Ectodermal cell (in vitro differentiated cells): ENCODE results near the gene PSEN2.

Experiments
- H3K27ac ChIP-seq: 2 replicates; pipeline ENCODE4 v1.7.0; 2013; ENCODE audit warnings: mild to moderate bottlenecking, low read depth, low read length; ENCODE audit not compliant: insufficient read depth, poor library complexity, severe bottlenecking
- H3K27me3 ChIP-seq: 2 replicates; pipeline ENCODE4 v1.7.0; 2013; ENCODE audit warnings: mild to moderate bottlenecking, low read length; ENCODE audit not compliant: insufficient read depth, control insufficient read depth, poor library complexity, severe bottlenecking
- H3K36me3 ChIP-seq: one replicate; pipeline ENCODE4 v1.7.0; 2013; ENCODE audit warnings: low read length; ENCODE audit not compliant: control insufficient read depth, insufficient read depth
- H3K4me1 ChIP-seq: one replicate; pipeline ENCODE4 v1.7.0; 2013; ENCODE audit warnings: low read length; ENCODE audit not compliant: control insufficient read depth, insufficient read depth
- H3K4me3 ChIP-seq: 2 replicates; pipeline ENCODE4 v1.7.0; 2013; ENCODE audit warnings: low read depth, low read length, control low read depth; ENCODE audit not compliant: insufficient read depth
- H3K9me3 ChIP-seq: 2 replicates; pipeline ENCODE4 v1.7.0; 2013; ENCODE audit warnings: mild to moderate bottlenecking, low read length, moderate library complexity; ENCODE audit not compliant: control insufficient read depth
- WGBS, 2 experiments: methylation state at CpG; one replicate each; pipeline ENCODE4 v1.1.7; 2013; ENCODE audit warnings: missing lambda C conversion rate in 2 of 2; 5-methylcytosine and 5-hydroxymethylcytosine counted together

PSEN2 gene

DNA sequence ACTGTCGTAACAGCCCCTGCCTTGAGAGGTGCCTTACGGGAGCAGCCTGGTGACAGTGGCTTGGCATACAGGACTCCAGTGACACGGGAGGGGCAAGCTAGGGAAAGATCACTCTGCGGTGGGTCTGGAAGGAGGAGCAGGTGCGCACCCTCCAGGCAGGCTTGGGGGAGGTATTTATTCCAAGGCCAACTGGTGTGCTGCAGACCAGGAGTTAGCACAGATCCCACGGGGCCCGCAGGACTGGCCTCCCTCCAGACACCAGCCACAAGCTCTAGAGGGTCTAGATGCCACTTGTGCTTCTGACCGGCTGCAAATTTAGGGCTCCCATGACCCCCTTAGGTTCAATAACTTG, 22.1 kb downstream of the PSEN2 start:
- WGBS, 2 experiments = 83 to 84% methylated on average over 8 of the region's 8 CpGs
- no peaks in the 10 kb centered on the region for H3K36me3 ChIP-seq
- no peaks in the 10 kb centered on the region for H3K9me3 ChIP-seq
- H3K4me3 ChIP-seq = no peak overlapping the region
- H3K4me1 ChIP-seq = no peaks in the 10 kb centered on the region
- H3K27me3 ChIP-seq = no peaks in the 10 kb centered on the region
- H3K27ac ChIP-seq = no peak overlapping the region

DNA sequence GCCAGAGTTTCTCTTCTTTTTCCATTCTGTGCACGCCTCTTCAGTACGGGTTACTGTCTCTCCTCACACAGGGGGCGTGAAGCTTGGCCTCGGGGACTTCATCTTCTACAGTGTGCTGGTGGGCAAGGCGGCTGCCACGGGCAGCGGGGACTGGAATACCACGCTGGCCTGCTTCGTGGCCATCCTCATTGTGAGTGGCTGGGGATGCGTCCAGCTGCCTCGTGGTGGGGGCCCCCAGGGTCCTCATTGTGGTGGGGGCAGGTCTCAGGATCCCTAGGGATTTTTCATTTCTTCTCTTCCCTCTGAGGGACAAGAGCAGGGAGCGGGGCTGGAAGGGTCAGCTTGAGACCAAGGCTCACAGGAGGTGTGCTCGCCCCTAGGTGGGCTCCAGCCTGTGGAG, 23.5 kb downstream of the PSEN2 start:
- H3K36me3 ChIP-seq = no peaks in the 10 kb centered on the region
- H3K4me1 ChIP-seq = no peaks in the 10 kb centered on the region
- H3K4me3 ChIP-seq = no peak overlapping the region
- H3K9me3 ChIP-seq = no peaks in the 10 kb centered on the region
- 93 to 95% methylated on average over 13 of the region's 13 CpGs for WGBS, 2 experiments
- H3K27me3 ChIP-seq = no peaks in the 10 kb centered on the region
- no peak overlapping the region for H3K27ac ChIP-seq

DNA sequence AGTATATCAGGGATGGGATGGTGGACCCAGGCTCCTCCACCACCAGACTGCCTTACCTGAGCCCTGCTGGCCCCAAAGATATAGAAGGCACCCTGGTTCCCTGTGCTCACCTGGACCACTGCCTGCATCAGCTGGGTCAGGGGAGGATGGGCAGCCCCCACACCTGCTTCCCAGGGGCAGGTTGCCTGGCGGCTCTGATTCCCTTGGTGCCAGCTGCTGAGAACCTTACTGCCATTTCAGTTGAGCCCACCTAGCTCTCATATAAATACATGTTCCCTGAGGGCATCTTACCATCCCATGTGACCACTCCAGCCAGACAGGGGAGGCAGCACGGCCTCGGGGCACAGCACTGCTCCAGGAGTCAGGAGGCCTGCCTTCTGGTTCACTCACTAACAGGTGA, 24.4 kb downstream of the PSEN2 start:
- Histone ChIP-seq H3K36me3 (peaks cover 3% of the 10 kb centered on the region), H3K27me3 (no peaks in the 10 kb centered on the region), H3K27ac (no peak overlapping the region), H3K9me3 (no peaks in the 10 kb centered on the region), H3K4me1 (no peaks in the 10 kb centered on the region), H3K4me3 (no peak overlapping the region)
- WGBS, 2 experiments = 85 to 91% methylated on average over 3 of the region's 3 CpGs

- no peak overlapping the region for H3K4me3 ChIP-seq
- WGBS, 2 experiments = 86% methylated on average over 11 of the region's 11 CpGs
- H3K4me1 ChIP-seq = no peaks in the 10 kb centered on the region
- peaks cover 3% of the 10 kb centered on the region for H3K36me3 ChIP-seq
- H3K27me3 ChIP-seq = no peaks in the 10 kb centered on the region
- H3K9me3 ChIP-seq = no peaks in the 10 kb centered on the region
- H3K27ac ChIP-seq = no peak overlapping the region
These were observed 25.2 kb downstream of the PSEN2 start for GRCh38 chr1:226895644-226896043.

GRCh38 chr1:226898246-226898645, 27.8 kb downstream of the PSEN2 start:
- Histone ChIP-seq H3K27ac (no peak overlapping the region), H3K4me3 (no peak overlapping the region), H3K36me3 (peaks cover 3% of the 10 kb centered on the region), H3K4me1 (no peaks in the 10 kb centered on the region), H3K27me3 (no peaks in the 10 kb centered on the region), H3K9me3 (no peaks in the 10 kb centered on the region)
- 90 to 93% methylated on average over 3 of the region's 3 CpGs for WGBS, 2 experiments

DNA sequence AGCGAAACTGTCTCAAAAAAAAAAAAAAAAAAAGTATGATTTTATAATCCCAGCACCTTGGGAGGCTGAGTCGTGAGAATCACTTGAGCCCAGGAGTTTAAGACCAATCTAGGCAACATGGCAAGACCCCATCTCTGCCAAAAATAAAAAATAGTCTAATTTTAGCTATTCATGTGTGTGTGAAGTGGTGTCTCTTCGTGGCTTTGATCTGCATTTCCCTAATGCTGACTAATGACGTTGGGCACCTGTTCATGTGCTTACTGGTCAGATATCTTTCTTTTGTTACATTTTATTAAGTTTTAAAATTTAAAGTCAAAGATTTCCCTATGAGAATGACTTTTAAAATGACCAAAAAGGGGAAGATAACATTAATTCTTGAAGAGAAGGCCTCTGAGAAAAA, 31.0 kb downstream of the PSEN2 start:
- no peaks in the 10 kb centered on the region for H3K4me1 ChIP-seq
- H3K27me3 ChIP-seq = no peaks in the 10 kb centered on the region
- 97 to 99% methylated on average over 3 to 4 of the region's 4 CpGs for WGBS, 2 experiments
- H3K36me3 ChIP-seq = peaks cover 3% of the 10 kb centered on the region
- H3K4me3 ChIP-seq = no peak overlapping the region
- H3K27ac ChIP-seq = no peak overlapping the region
- H3K9me3 ChIP-seq = no peaks in the 10 kb centered on the region

- WGBS, 2 experiments = 84 to 99% methylated on average over 3 of the region's 4 CpGs
- Histone ChIP-seq H3K9me3 (no peaks in the 10 kb centered on the region), H3K27ac (no peak overlapping the region), H3K4me1 (no peaks in the 10 kb centered on the region), H3K36me3 (peaks cover 3% of the 10 kb centered on the region), H3K4me3 (no peak overlapping the region), H3K27me3 (no peaks in the 10 kb centered on the region)
These were observed 32.2 kb downstream of the PSEN2 start for GRCh38 chr1:226902601-226903000.

GRCh38 chr1:226903819-226904716, 33.7 kb downstream of the PSEN2 start:
- H3K4me1 ChIP-seq = no peaks in the 10 kb centered on the region
- H3K27ac ChIP-seq = no peak overlapping the region
- 85 to 86% methylated on average over 12 of the region's 12 CpGs for WGBS, 2 experiments
- peaks cover 3% of the 10 kb centered on the region for H3K36me3 ChIP-seq
- H3K27me3 ChIP-seq = no peaks in the 10 kb centered on the region
- H3K9me3 ChIP-seq = no peaks in the 10 kb centered on the region
- H3K4me3 ChIP-seq = no peak overlapping the region

- no peak overlapping the region for H3K4me3 ChIP-seq
- WGBS, 2 experiments = 91 to 98% methylated on average over 2 to 3 of the region's 3 CpGs
These were observed 34.4 kb downstream of the PSEN2 start for GRCh38 chr1:226904772-226905171.

DNA sequence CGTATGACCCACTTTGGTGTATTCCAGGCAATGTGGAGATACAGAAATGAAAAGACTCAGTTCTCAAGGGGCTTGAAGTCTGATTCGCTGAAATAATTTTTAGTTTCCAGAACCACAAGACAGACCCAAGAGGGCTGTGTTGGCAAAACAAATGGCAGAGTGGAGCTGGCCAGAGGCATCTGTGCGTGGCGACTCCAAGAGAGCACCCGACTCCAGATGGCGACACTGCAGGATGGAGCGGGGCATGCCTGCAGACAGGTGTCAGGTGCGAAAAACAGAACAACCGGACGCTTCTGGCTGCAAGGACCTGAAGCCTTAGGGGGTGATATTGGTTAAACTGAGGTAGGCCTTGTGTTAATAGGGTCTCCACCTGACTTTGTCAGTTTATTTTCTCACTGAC, 38.0 kb downstream of the PSEN2 start:
- no peak overlapping the region for H3K27ac ChIP-seq
- H3K4me1 ChIP-seq = no peaks in the 10 kb centered on the region
- WGBS, 2 experiments = 95 to 97% methylated on average over 10 of the region's 10 CpGs
- H3K36me3 ChIP-seq = no peaks in the 10 kb centered on the region
- H3K9me3 ChIP-seq = no peaks in the 10 kb centered on the region
- H3K4me3 ChIP-seq = no peak overlapping the region
- H3K27me3 ChIP-seq = no peaks in the 10 kb centered on the region

More at GRCh38 chr1:226904772-226905171, 34.4 kb downstream of the PSEN2 start:
- Histone ChIP-seq H3K27ac (no peak overlapping the region), H3K36me3 (peaks cover under 1% of the 10 kb centered on the region), H3K9me3 (no peaks in the 10 kb centered on the region), H3K27me3 (no peaks in the 10 kb centered on the region), H3K4me1 (no peaks in the 10 kb centered on the region)
